SK-N-SH (cell line): ENCODE results near the gene UBL4B. TPM values are rescaled to one million over a fixed set of nuclear protein-coding genes. Genes with fewer than 3 reads are reported as not detected.

Experiments used
- CTCF ChIA-PET: fragments of 300-600, 350-600 bp; formaldehyde crosslinking; extraction: SDS; loops from one replicate; lab custom pipeline; 2021; lab: Yijun Ruan, JAX
- POLR2A ChIA-PET: fragments of 350-600 bp; sonication (Branson Sonifier 250); formaldehyde crosslinking; extraction: SDS; loops from one replicate; lab custom pipeline; 2020; ENCODE audit warnings: antibody characterized with exemption, inconsistent platforms; lab: Yijun Ruan, JAX
- DNase-seq: peaks from one replicate; pipeline ENCODE4 v3.0.0; 2012
- H2AFZ ChIP-seq: fragments of 200-600 bp; sonication (generic); 2 replicates; pipeline ENCODE4 v1.8.1; 2016; ENCODE audit warnings: antibody characterized with exemption, mild to moderate bottlenecking, low read depth
- H3F3A ChIP-seq: fragments of 200-600 bp; sonication (generic); replicated peaks from 2 replicates; pipeline ENCODE3; 2016; ENCODE audit warnings: antibody characterized with exemption, mild to moderate bottlenecking; ENCODE audit not compliant: insufficient read depth
- H3K27ac ChIP-seq, 2 experiments: fragments of 200-500 bp in 1 of 2; fragments of 200-600 bp in 1 of 2; sonication (Bioruptor generic) in 1 of 2; sonication (generic), shearing (Covaris generic) in 1 of 2; 2 replicates each; pipeline versions ENCODE4 v1.5.1 to v1.6.1; 2014 to 2016; ENCODE audit warnings: low read depth in 2 of 2, inconsistent platforms in 1 of 2, low read length in 1 of 2, mild to moderate bottlenecking in 1 of 2, mixed read lengths in 1 of 2
- H3K27me3 ChIP-seq: fragments of 200-600 bp; sonication (generic), shearing (Covaris generic); 2 replicates; pipeline ENCODE4 v1.6.1; 2016; ENCODE audit warnings: mixed run types; ENCODE audit not compliant: insufficient read depth
- H3K36me3 ChIP-seq, 2 experiments: fragments of 200-500 bp in 1 of 2; fragments of 200-600 bp in 1 of 2; sonication (Bioruptor generic) in 1 of 2; sonication (generic) in 1 of 2; replicated peaks in 1 of 2; 2 replicates each; pipeline versions ENCODE3 to v1.5.1; 2014 to 2016; ENCODE audit warnings: low read length in 1 of 2, mild to moderate bottlenecking in 1 of 2; ENCODE audit not compliant: insufficient read depth in 2 of 2, control insufficient read depth in 1 of 2
- H3K4me1 ChIP-seq, 2 experiments: fragments of 200-500 bp in 1 of 2; fragments of 200-600 bp in 1 of 2; sonication (Bioruptor generic) in 1 of 2; sonication (generic), shearing (Covaris generic) in 1 of 2; 2 replicates each; pipeline versions ENCODE4 v1.5.1 to v1.6.1; 2014 to 2016; ENCODE audit warnings: low read depth in 1 of 2, low read length in 1 of 2, mixed run types in 1 of 2; ENCODE audit not compliant: insufficient read depth in 2 of 2, control insufficient read depth in 1 of 2
- H3K4me2 ChIP-seq: fragments of 200-600 bp; sonication (generic), shearing (Covaris generic); 2 replicates; pipeline ENCODE4 v1.6.1; 2017; ENCODE audit warnings: mixed run types
- H3K4me3 ChIP-seq, 2 experiments: fragments of 200-500 bp in 1 of 2; fragments of 200-600 bp in 1 of 2; sonication (Bioruptor generic) in 1 of 2; sonication (generic), shearing (Covaris generic) in 1 of 2; 2 replicates each; pipeline versions ENCODE4 v1.5.1 to v1.8.1; 2014 to 2016; ENCODE audit warnings: low read depth in 2 of 2, inconsistent platforms in 1 of 2, low read length in 1 of 2, mild to moderate bottlenecking in 1 of 2, mixed read lengths in 1 of 2, moderate library complexity in 1 of 2
- H3K79me2 ChIP-seq: fragments of 200-600 bp; sonication (generic); 2 replicates; pipeline ENCODE4 v1.8.1; 2017; ENCODE audit warnings: mild to moderate bottlenecking; ENCODE audit not compliant: insufficient read depth
- H3K9ac ChIP-seq: fragments of 200-600 bp; sonication (generic); 2 replicates; pipeline ENCODE4 v1.6.1; 2017; ENCODE audit warnings: mixed run types
- H3K9me2 ChIP-seq: fragments of 200-600 bp; sonication (generic); 2 replicates; pipeline ENCODE4 v1.6.1; 2017; ENCODE audit warnings: mixed run types
- H3K9me3 ChIP-seq: fragments of 200-600 bp; sonication (generic); 2 replicates; pipeline ENCODE4 v1.6.1; 2017; ENCODE audit warnings: mixed run types, mild to moderate bottlenecking, moderate library complexity
- H4K20me1 ChIP-seq: fragments of 200-600 bp; sonication (generic); 2 replicates; pipeline ENCODE4 v1.6.1; 2017; ENCODE audit warnings: mild to moderate bottlenecking, mixed run types; ENCODE audit not compliant: insufficient read depth
- CHD2 ChIP-seq: fragments of 150-350 bp; IDR thresholded peaks from 2 replicates; pipeline ENCODE4 v1.6.1; 2018; ENCODE audit warnings: low read length; ENCODE audit not compliant: partially characterized antibody
- EP300 ChIP-seq, 2 experiments: IDR thresholded peaks; 2 replicates each; pipeline versions ENCODE4 v1.4.0 to v1.6.1; 2012; ENCODE audit warnings: borderline replicate concordance in 1 of 2, low read depth in 1 of 2, low read length in 1 of 2
- EZH2phosphoT487 ChIP-seq: fragments of 200-600 bp; sonication (generic); IDR thresholded peaks from 2 replicates; pipeline ENCODE4 v1.6.1; 2017; ENCODE audit warnings: low read depth, mixed run types, mild to moderate bottlenecking, antibody characterized with exemption, moderate library complexity, borderline replicate concordance
- FOSL2 ChIP-seq: IDR thresholded peaks from 2 replicates; pipeline ENCODE4 v1.4.0; 2012; ENCODE audit warnings: low read depth, mild to moderate bottlenecking, moderate library complexity, borderline replicate concordance
- FOXJ3 ChIP-seq: sonication (generic); formaldehyde crosslinking; IDR thresholded peaks from 2 replicates; pipeline ENCODE4 v1.5.1; 2020; ENCODE audit warnings: mild to moderate bottlenecking, missing genetic modification reagents
- FOXM1 ChIP-seq: IDR thresholded peaks from 2 replicates; pipeline ENCODE4 v1.4.0; 2012; ENCODE audit warnings: low read depth, mild to moderate bottlenecking
- GATA2 ChIP-seq: sonication (generic); formaldehyde crosslinking; IDR thresholded peaks from 2 replicates; pipeline ENCODE4 v1.5.0; 2020; ENCODE audit warnings: mild to moderate bottlenecking, missing genetic modification reagents
- MEF2A ChIP-seq: IDR thresholded peaks from 2 replicates; pipeline ENCODE4 v1.4.0; 2012; ENCODE audit warnings: low read depth, borderline replicate concordance
- NFIC ChIP-seq: IDR thresholded peaks from 2 replicates; pipeline ENCODE4 v1.4.0; 2012; ENCODE audit warnings: borderline replicate concordance
- NRF1 ChIP-seq: IDR thresholded peaks from 2 replicates; pipeline ENCODE4 v1.6.1; 2012; ENCODE audit warnings: low read depth, mild to moderate bottlenecking, low read length
- RAD21 ChIP-seq: IDR thresholded peaks from 2 replicates; pipeline ENCODE4 v1.6.1; 2012; ENCODE audit warnings: mild to moderate bottlenecking, low read length
- RCOR1 ChIP-seq: fragments of 150-350 bp; IDR thresholded peaks from 2 replicates; pipeline ENCODE4 v1.6.1; 2017; ENCODE audit warnings: antibody characterized with exemption, low read length
- RFX5 ChIP-seq: IDR thresholded peaks from 2 replicates; pipeline ENCODE4 v1.6.1; 2012; ENCODE audit warnings: mild to moderate bottlenecking, improper control_type of control experiment, low read length
- SIN3A ChIP-seq: IDR thresholded peaks from 2 replicates; pipeline ENCODE4 v1.6.1; 2012; ENCODE audit warnings: low read depth, mild to moderate bottlenecking, low read length, moderate library complexity, borderline replicate concordance
- SMC3 ChIP-seq: IDR thresholded peaks from 2 replicates; pipeline ENCODE4 v1.6.1; 2012; ENCODE audit warnings: low read depth, low read length, improper control_type of control experiment
- YY1 ChIP-seq: IDR thresholded peaks from 2 replicates; pipeline ENCODE4 v1.4.0; 2012; ENCODE audit warnings: low read depth, mild to moderate bottlenecking
- WGBS: methylation state at CpG from one replicate; pipeline ENCODE4 v1.1.6; 2017; ENCODE audit warnings: low lambda C conversion rate; 5-methylcytosine and 5-hydroxymethylcytosine counted together
- polyA plus RNA-seq, 3 experiments: library from polyadenylated mRNA; depleted of rRNA; stranded (reverse); fragments of >200 nt; gene quantifications; 2 replicates each; pipeline ENCODE4 v1.2.3, GENCODE V29; 2012
- TF ChIP-seq, protein P1 (sequence below): IDR thresholded peaks from 2 replicates; pipeline ENCODE4 v1.4.0; 2012; ENCODE audit warnings: low read depth, borderline replicate concordance
- TF ChIP-seq, protein P2 (sequence below): fragments of 150-350 bp; IDR thresholded peaks from 2 replicates; pipeline ENCODE4 v1.6.1; 2017; ENCODE audit warnings: antibody characterized with exemption, low read length, low read depth, borderline replicate concordance
- TF ChIP-seq, protein P3 (sequence below): IDR thresholded peaks from 2 replicates; pipeline ENCODE4 v1.4.0; 2012; ENCODE audit warnings: low read depth, borderline replicate concordance
- TF ChIP-seq, protein P4 (sequence below): IDR thresholded peaks from 2 replicates; pipeline ENCODE4 v1.4.0; 2012; ENCODE audit warnings: low read depth

Gene UBL4B, protein sequence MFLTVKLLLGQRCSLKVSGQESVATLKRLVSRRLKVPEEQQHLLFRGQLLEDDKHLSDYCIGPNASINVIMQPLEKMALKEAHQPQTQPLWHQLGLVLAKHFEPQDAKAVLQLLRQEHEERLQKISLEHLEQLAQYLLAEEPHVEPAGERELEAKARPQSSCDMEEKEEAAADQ
- not detected in 2 replicates for polyA plus RNA-seq (2012; rRNA removed)
- not detected in 2 replicates for polyA plus RNA-seq (2012; cell fraction: cytosol; rRNA removed)
- 0.06 TPM in 1 of 2 replicates, not detected in the other for polyA plus RNA-seq (2012; cell fraction: nucleus; rRNA removed)

DNA sequence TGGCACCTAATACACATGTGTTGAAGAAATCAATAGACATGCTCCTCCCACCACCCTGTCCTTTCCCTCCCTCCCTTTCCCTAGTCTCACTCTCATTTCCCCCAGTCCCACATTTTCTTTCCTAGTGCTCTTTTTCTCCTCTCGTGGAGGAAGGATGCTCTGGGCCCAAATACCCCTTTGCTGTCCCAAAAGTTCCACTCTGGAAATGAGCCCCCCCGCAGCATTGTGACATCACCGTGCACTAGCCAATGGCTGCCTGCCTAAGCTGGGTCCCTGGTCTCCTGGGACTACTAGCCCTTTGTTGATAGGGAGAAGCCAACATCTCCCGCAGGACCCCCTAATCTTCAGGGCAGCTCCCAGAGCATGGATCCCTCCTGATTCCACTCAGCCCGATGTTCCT is at the start of gene UBL4B:
Gene UBL4B (plus strand): TSS at position 301 of the 400 bp plus-strand sequence. CDS start 92 bp downstream, at position 393.
- Histone ChIP-seq H3K27ac (no peak within 1 kb of the TSS; a peak in 1 of 4 replicates), H3K9me2 (no peaks in the 10 kb centered on the region), H4K20me1 (no peaks in the 10 kb centered on the region), H3K4me1 (peaks cover 0 to 52% of the 10 kb centered on the region in 2 experiments; a peak in 1 of 4 replicates), H3F3A (no peaks in the 10 kb centered on the region), H3K79me2 (no peaks in the 10 kb centered on the region), H3K9ac (no peak within 1 kb of the TSS), H3K4me3 (no peak within 1 kb of the TSS), H3K9me3 (no peaks in the 10 kb centered on the region), H2AFZ (no peak within 1 kb of the TSS), H3K27me3 (peaks cover 8% of the 10 kb centered on the region; the same call in 1 of the 2 replicates), H3K4me2 (no peak within 1 kb of the TSS), H3K36me3 (no peaks in the 10 kb centered on the region)
- no peak for DNase-seq
- WGBS, result 65% methylated on average over 5 of the region's 5 CpGs
- ChIA-PET POLR2A (no interaction called here), CTCF (interaction anchor here (0.9 to 51.7 kb wide), 4 partner anchors 24 to 91 kb away, joined by 3 to 1768 read pairs (median 6); partner anchors contain the start of gene STRIP1)
- TF ChIP-seq, protein P1, sequence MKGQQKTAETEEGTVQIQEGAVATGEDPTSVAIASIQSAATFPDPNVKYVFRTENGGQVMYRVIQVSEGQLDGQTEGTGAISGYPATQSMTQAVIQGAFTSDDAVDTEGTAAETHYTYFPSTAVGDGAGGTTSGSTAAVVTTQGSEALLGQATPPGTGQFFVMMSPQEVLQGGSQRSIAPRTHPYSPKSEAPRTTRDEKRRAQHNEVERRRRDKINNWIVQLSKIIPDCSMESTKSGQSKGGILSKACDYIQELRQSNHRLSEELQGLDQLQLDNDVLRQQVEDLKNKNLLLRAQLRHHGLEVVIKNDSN, result no peak
- TF ChIP-seq, protein P2, sequence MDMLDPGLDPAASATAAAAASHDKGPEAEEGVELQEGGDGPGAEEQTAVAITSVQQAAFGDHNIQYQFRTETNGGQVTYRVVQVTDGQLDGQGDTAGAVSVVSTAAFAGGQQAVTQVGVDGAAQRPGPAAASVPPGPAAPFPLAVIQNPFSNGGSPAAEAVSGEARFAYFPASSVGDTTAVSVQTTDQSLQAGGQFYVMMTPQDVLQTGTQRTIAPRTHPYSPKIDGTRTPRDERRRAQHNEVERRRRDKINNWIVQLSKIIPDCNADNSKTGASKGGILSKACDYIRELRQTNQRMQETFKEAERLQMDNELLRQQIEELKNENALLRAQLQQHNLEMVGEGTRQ, result no peak
- no peak for TF ChIP-seq EZH2phosphoT487

DNA sequence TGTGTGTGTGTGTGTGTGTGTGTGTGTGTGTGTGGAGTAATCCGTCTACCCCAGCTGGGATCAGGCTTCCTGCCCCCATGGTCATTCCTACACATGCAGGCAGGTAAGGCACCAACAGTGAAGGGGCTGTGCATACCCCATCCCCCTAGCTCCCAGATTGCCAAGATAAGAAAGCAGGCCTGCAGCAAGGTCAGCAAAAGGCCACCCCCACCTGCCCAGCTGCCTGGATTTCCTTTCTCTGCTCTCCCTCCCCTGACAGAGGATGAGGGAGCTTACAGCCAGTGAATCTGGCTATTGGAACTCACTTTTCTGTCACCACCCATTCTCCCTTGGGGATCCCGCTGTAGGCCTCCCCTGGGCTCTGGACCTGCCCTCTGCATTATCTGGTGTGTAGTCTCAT is 49.6 kb upstream of the UBL4B start:
- Histone ChIP-seq H3F3A (peaks cover 13% of the 10 kb centered on the region), H3K9me3 (no peaks in the 10 kb centered on the region), H3K79me2 (no peaks in the 10 kb centered on the region), H3K9ac (no peak overlapping the region), H3K4me3 (no peak overlapping the region), H4K20me1 (peaks cover 6% of the 10 kb centered on the region), H3K27me3 (no peaks in the 10 kb centered on the region), H3K4me2 (no peak overlapping the region), H3K36me3 (peaks cover 4 to 10% of the 10 kb centered on the region in 2 experiments), H3K9me2 (no peaks in the 10 kb centered on the region), H3K4me1 (peaks cover 18 to 83% of the 10 kb centered on the region in 2 experiments), H2AFZ (no peak overlapping the region), H3K27ac (peak overlapping the region in 1 of 2 experiments; percentile 93; a peak in 2 of 4 replicates)
- DNase-seq, result peak; percentile 71
- ChIA-PET POLR2A (interaction anchor here (1.0 kb wide), 1 partner anchor 13 kb away, joined by 3 read pairs; no protein-coding TSS in a partner anchor), CTCF (interaction anchor here (0.7 to 42.0 kb wide), 7 partner anchors 12 to 250 kb away, joined by 3 to 1768 read pairs (median 3); partner anchors contain the start of gene UBL4B)
- WGBS, result 83% methylated on average over 1 of the region's 2 CpGs
- 0 out of 2 replicates have a peak, but pooled peaks have one; percentile 9 for TF ChIP-seq RAD21
- no peak for TF ChIP-seq FOSL2
- peak; percentile 52 for TF ChIP-seq CHD2
- TF ChIP-seq, protein P3, sequence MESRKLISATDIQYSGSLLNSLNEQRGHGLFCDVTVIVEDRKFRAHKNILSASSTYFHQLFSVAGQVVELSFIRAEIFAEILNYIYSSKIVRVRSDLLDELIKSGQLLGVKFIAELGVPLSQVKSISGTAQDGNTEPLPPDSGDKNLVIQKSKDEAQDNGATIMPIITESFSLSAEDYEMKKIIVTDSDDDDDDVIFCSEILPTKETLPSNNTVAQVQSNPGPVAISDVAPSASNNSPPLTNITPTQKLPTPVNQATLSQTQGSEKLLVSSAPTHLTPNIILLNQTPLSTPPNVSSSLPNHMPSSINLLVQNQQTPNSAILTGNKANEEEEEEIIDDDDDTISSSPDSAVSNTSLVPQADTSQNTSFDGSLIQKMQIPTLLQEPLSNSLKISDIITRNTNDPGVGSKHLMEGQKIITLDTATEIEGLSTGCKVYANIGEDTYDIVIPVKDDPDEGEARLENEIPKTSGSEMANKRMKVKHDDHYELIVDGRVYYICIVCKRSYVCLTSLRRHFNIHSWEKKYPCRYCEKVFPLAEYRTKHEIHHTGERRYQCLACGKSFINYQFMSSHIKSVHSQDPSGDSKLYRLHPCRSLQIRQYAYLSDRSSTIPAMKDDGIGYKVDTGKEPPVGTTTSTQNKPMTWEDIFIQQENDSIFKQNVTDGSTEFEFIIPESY, result no peak
- TF ChIP-seq RFX5, result no peak
- no peak for TF ChIP-seq MEF2A
- TF ChIP-seq EZH2phosphoT487, result no peak
- TF ChIP-seq SMC3, result no peak; the same call in 1 of the 2 replicates
- peak; percentile 62; the same call in 1 of the 2 replicates for TF ChIP-seq FOXJ3
- peak in 1 of 2 experiments; percentile 64; a peak in 1 of 4 replicates for TF ChIP-seq EP300 (IDR thresholded peaks at IDR 0.05; ENCODE audit: borderline replicate concordance in 1 of 2, low read depth in 1 of 2, low read length in 1 of 2)
- TF ChIP-seq YY1, result no peak
- TF ChIP-seq, protein P2, result no peak
- TF ChIP-seq FOXM1, result no peak
- TF ChIP-seq SIN3A, result no peak
- TF ChIP-seq NRF1, result no peak
- peak; percentile 78 for TF ChIP-seq GATA2 (CRISPR knock-in tag)
- TF ChIP-seq RCOR1, result peak; percentile 66; the same call in 1 of the 2 replicates
- no peak for TF ChIP-seq NFIC
- TF ChIP-seq, protein P4, sequence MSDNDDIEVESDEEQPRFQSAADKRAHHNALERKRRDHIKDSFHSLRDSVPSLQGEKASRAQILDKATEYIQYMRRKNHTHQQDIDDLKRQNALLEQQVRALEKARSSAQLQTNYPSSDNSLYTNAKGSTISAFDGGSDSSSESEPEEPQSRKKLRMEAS, result no peak
